Neural cell (in vitro differentiated cells): ENCODE data around the gene CAPN7.

ENCODE experiments used
- RAD21 ChIP-seq: fragments of 450-650 bp; conservative IDR thresholded peaks from 2 replicates; pipeline ENCODE4 v1.6.1; 2014; ENCODE audit warnings: antibody characterized with exemption, mild to moderate bottlenecking, moderate library complexity
- TAF1 ChIP-seq: IDR thresholded peaks from 2 replicates; pipeline ENCODE4 v1.6.1; 2012; ENCODE audit warnings: low read depth
- TF ChIP-seq, protein P1 (sequence below): fragments of 450-650 bp; IDR thresholded peaks from 2 replicates; pipeline ENCODE4 v1.5.1; 2014; ENCODE audit warnings: antibody characterized with exemption, mild to moderate bottlenecking, moderate library complexity; ENCODE audit not compliant: poor library complexity, severe bottlenecking

DNA sequence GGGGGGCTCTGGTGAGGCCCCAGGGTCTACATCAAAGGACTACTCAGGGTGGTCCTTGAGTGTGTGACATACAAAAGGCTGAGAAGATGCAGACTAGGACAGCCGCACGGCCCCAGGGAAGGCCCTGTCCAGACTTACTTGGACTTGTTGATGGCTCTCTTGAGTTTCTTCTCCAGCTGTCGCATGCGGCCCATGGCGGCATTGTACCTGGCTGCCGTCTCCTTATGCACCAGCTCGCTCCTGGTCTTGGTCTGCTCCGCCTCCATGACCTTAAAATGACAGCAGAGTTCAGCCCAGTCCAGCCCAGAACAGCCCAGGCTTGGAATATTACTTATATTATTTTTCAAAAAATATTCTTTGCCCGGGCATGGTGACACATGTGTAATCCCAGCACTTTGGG lies 56.0 kb downstream of the CAPN7 start:
- TF ChIP-seq, protein P1, sequence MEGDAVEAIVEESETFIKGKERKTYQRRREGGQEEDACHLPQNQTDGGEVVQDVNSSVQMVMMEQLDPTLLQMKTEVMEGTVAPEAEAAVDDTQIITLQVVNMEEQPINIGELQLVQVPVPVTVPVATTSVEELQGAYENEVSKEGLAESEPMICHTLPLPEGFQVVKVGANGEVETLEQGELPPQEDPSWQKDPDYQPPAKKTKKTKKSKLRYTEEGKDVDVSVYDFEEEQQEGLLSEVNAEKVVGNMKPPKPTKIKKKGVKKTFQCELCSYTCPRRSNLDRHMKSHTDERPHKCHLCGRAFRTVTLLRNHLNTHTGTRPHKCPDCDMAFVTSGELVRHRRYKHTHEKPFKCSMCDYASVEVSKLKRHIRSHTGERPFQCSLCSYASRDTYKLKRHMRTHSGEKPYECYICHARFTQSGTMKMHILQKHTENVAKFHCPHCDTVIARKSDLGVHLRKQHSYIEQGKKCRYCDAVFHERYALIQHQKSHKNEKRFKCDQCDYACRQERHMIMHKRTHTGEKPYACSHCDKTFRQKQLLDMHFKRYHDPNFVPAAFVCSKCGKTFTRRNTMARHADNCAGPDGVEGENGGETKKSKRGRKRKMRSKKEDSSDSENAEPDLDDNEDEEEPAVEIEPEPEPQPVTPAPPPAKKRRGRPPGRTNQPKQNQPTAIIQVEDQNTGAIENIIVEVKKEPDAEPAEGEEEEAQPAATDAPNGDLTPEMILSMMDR, result no peak
- TF ChIP-seq RAD21, result no peak
- TF ChIP-seq TAF1, result no peak
